ENCODE measurements around the gene IL22RA1.

Gene IL22RA1

DNA sequence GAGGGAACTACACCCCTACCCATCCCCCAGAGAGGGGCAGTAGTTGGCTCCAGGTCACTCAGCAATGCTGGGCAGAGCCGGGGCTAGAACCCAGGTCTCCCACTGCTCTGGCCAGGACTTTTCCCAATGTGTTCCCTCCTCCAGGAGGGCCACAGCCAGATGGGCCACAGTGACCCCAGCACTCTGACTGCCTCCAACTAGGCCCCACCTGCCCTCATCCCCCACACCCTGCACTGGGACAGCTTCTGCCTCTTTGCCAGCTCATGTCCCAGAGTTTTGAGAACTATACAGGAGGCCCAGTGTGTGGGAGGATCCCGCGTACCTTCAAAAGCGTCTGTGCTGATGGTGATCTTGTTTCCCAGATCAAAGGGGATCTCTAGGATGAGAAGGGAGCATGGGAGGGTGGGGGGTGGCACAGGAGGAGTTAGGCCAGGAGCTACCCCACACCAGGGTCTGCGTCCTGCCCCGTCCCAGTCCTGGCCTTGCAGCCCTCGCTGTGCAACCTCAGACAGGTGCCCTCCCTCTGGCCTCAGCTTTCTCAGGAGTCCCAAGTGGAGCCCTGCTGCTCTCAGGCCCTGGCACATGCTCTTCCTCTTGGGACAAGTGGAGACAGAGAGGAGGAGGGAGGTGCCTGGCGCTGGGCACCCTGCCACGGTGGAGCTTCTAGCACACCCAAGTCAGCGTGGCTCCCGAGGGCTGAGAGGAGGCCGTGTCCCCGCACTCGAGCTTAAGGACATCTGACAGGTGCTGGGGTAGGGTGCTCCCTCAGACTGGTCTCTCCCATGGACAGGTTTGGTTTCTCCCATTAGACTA is 53.0 kb downstream of the IL22RA1 start:
- DNase-seq (ENCODE audit: low spot score): no peak
- TF ChIP-seq, protein P1, sequence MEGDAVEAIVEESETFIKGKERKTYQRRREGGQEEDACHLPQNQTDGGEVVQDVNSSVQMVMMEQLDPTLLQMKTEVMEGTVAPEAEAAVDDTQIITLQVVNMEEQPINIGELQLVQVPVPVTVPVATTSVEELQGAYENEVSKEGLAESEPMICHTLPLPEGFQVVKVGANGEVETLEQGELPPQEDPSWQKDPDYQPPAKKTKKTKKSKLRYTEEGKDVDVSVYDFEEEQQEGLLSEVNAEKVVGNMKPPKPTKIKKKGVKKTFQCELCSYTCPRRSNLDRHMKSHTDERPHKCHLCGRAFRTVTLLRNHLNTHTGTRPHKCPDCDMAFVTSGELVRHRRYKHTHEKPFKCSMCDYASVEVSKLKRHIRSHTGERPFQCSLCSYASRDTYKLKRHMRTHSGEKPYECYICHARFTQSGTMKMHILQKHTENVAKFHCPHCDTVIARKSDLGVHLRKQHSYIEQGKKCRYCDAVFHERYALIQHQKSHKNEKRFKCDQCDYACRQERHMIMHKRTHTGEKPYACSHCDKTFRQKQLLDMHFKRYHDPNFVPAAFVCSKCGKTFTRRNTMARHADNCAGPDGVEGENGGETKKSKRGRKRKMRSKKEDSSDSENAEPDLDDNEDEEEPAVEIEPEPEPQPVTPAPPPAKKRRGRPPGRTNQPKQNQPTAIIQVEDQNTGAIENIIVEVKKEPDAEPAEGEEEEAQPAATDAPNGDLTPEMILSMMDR (IDR thresholded peaks at IDR 0.05; ENCODE audit: extremely low read depth, missing control alignments): no peak

GRCh38 chr1:24089027-24089742 is 53.8 kb downstream of the IL22RA1 start:
- no peak for DNase-seq (ENCODE audit: low spot score)
- TF ChIP-seq, protein P1 (IDR thresholded peaks at IDR 0.05; ENCODE audit: extremely low read depth, missing control alignments): no peak

DNA sequence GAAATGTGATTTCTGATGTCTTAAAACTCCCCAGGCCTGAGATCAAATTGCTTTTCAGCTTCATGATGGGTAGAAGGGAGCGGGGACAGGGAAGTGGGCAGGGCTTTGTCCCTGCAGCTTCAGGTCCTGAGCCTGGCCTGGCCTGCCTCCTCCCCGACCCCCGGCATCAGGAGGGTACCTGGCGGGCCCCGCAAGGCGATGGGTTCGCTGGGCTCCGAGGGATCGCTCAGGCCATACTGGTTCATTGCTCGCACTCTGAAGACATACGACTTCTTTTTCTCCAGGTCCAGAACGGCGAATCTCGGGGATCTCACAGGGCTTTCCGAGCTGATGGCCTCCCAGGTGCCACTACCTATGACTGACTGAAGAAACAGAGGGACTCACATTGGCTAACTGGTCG is 56.5 kb downstream of the IL22RA1 start:
- no peak for DNase-seq (ENCODE audit: low spot score)
- TF ChIP-seq, protein P1 (IDR thresholded peaks at IDR 0.05; ENCODE audit: extremely low read depth, missing control alignments): no peak

- TF ChIP-seq, protein P1 (IDR thresholded peaks at IDR 0.05; ENCODE audit: extremely low read depth, missing control alignments): no peak
- DNase-seq (ENCODE audit: low spot score): no peak
These were observed 57.4 kb downstream of the IL22RA1 start for GRCh38 chr1:24085546-24085945.

- TF ChIP-seq, protein P1 (IDR thresholded peaks at IDR 0.05; ENCODE audit: extremely low read depth, missing control alignments): no peak
These were observed 57.9 kb downstream of the IL22RA1 start for GRCh38 chr1:24085007-24085406.

GRCh38 chr1:24084050-24084449 is 58.9 kb downstream of the IL22RA1 start:
- TF ChIP-seq, protein P1 (IDR thresholded peaks at IDR 0.05; ENCODE audit: extremely low read depth, missing control alignments): no peak
- no peak for DNase-seq (ENCODE audit: low spot score)

More at GRCh38 chr1:24085007-24085406, 57.9 kb downstream of the IL22RA1 start:
- DNase-seq (ENCODE audit: low spot score): no peak

- TF ChIP-seq, protein P1 (IDR thresholded peaks at IDR 0.05; ENCODE audit: extremely low read depth, missing control alignments): no peak
- DNase-seq (ENCODE audit: low spot score): no peak
These were observed 60.6 kb downstream of the IL22RA1 start for GRCh38 chr1:24082372-24082771.
